ENCODE results near the gene UPF1.
"Not testable (repeated sequence)": the region's sequence is repeated elsewhere in the genome, so short reads cannot be mapped to it uniquely, and the experiment has no call there.

Gene UPF1

GRCh38 chr19:18900700-18901481, 69.1 kb downstream of the UPF1 start:
- no peak for DNase-seq

- no peak for DNase-seq
Observed at GRCh38 chr19:18901491-18901890, 69.7 kb downstream of the UPF1 start.

- DNase-seq: not testable (repeated sequence)
Observed at GRCh38 chr19:18902519-18902918, 70.8 kb downstream of the UPF1 start.

GRCh38 chr19:18903156-18904037, 71.6 kb downstream of the UPF1 start:
- DNase-seq: no peak

- no peak for DNase-seq
Observed at GRCh38 chr19:18904334-18905057, 72.7 kb downstream of the UPF1 start.

GRCh38 chr19:18905058-18905456, 73.3 kb downstream of the UPF1 start:
- no peak for DNase-seq

- DNase-seq: no peak
Observed at GRCh38 chr19:18905513-18906236, 73.9 kb downstream of the UPF1 start.

GRCh38 chr19:18906605-18907519, 75.1 kb downstream of the UPF1 start:
- DNase-seq: no peak

- DNase-seq: no peak
Observed at GRCh38 chr19:18908917-18909619, 77.3 kb downstream of the UPF1 start.

- no peak for DNase-seq
Observed at GRCh38 chr19:18910010-18910409, 78.3 kb downstream of the UPF1 start.

- no peak for DNase-seq
Observed at GRCh38 chr19:18910801-18911436, 79.2 kb downstream of the UPF1 start.

GRCh38 chr19:18912933-18913332, 81.2 kb downstream of the UPF1 start:
- DNase-seq: no peak

- DNase-seq: no peak
Observed at GRCh38 chr19:18913466-18913865, 81.7 kb downstream of the UPF1 start.

GRCh38 chr19:18915639-18916038, 83.9 kb downstream of the UPF1 start:
- DNase-seq: peak; percentile 41

GRCh38 chr19:18917593-18917992, 85.8 kb downstream of the UPF1 start:
- DNase-seq: not testable (repeated sequence)
